ENCODE measurements around the gene OR8B8. TPM values are rescaled to one million over a fixed set of nuclear protein-coding genes. Genes with fewer than 3 reads are reported as not detected.

The OR8B8 gene
- total RNA-seq, 2 experiments from 2014 or later = not detected

DNA sequence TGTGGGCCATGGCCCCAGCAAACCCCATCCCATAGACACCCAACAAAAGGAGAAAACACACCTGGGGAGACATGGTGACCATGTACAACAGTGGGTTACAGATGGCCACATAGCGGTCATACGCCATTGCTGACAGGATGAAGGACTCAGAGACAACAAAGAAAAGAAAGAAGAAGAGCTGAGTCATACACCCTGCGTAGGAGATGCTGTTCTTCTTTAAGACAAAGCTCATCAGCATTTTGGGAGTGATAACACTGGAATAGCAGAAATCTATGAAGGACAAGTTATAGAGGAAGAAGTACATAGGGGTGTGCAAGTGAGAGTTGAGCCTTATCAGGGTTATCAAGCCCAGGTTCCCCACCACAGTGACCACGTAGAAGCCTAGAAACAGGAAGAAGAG lies 4.9 kb downstream of the OR8B8 start:
- DNase-seq (ENCODE audit: low spot score) = no peak
- ChIA-PET CTCF (ENCODE audit: unreplicated experiment) (no interaction called here), POLR2A (interaction anchor here (0.5 to 1.6 kb wide), 3 partner anchors 10 to 296 kb away, joined by 3 to 4 read pairs (median 3); no protein-coding TSS in a partner anchor)
- Histone ChIP-seq H3K9me3 (ENCODE audit: low read length) (no peaks in the 10 kb centered on the region), H3K4me3 (ENCODE audit: low read depth, low read length, poor library complexity, severe bottlenecking) (no peak overlapping the region), H3K4me1 (ENCODE audit: insufficient read depth, low read length, poor library complexity, severe bottlenecking) (no peaks in the 10 kb centered on the region), H4K20me1 (ENCODE audit: insufficient read depth, low read length) (no peaks in the 10 kb centered on the region), H3K36me3 (ENCODE audit: insufficient read depth, low read length) (no peaks in the 10 kb centered on the region), H3K79me2 (ENCODE audit: insufficient read depth, low read depth, low read length) (no peaks in the 10 kb centered on the region), H3K27ac (ENCODE audit: low read depth, low read length, poor library complexity, severe bottlenecking) (no peak overlapping the region), H2AFZ (ENCODE audit: low read length) (no peak overlapping the region), H3K9me2 (ENCODE audit: insufficient read depth, low read length) (no peaks in the 10 kb centered on the region), H3K4me2 (ENCODE audit: low read length) (no peak overlapping the region)
- TF ChIP-seq, protein P1, sequence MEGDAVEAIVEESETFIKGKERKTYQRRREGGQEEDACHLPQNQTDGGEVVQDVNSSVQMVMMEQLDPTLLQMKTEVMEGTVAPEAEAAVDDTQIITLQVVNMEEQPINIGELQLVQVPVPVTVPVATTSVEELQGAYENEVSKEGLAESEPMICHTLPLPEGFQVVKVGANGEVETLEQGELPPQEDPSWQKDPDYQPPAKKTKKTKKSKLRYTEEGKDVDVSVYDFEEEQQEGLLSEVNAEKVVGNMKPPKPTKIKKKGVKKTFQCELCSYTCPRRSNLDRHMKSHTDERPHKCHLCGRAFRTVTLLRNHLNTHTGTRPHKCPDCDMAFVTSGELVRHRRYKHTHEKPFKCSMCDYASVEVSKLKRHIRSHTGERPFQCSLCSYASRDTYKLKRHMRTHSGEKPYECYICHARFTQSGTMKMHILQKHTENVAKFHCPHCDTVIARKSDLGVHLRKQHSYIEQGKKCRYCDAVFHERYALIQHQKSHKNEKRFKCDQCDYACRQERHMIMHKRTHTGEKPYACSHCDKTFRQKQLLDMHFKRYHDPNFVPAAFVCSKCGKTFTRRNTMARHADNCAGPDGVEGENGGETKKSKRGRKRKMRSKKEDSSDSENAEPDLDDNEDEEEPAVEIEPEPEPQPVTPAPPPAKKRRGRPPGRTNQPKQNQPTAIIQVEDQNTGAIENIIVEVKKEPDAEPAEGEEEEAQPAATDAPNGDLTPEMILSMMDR (conservative IDR thresholded peaks at IDR 0.05; ENCODE audit: low read length) = no peak
- no peak for TF ChIP-seq EZH2phosphoT487 (IDR thresholded peaks at IDR 0.05; ENCODE audit: borderline replicate concordance, low read depth, low read length)
- BruUV-seq (replicated peaks) = no TSS peak
- intact Hi-C loops (cut with micrococcal nuclease; ENCODE audit: unreplicated experiment) = no loop called here

- no peak for DNase-seq (ENCODE audit: low spot score)
- Histone ChIP-seq H3K9me2 (ENCODE audit: insufficient read depth, low read length) (no peaks in the 10 kb centered on the region), H3K9me3 (ENCODE audit: low read length) (no peaks in the 10 kb centered on the region), H4K20me1 (ENCODE audit: insufficient read depth, low read length) (no peaks in the 10 kb centered on the region), H3K79me2 (ENCODE audit: insufficient read depth, low read depth, low read length) (no peaks in the 10 kb centered on the region), H3K4me3 (ENCODE audit: low read depth, low read length, poor library complexity, severe bottlenecking) (no peak overlapping the region), H3K4me1 (ENCODE audit: insufficient read depth, low read length, poor library complexity, severe bottlenecking) (no peaks in the 10 kb centered on the region), H3K4me2 (ENCODE audit: low read length) (no peak overlapping the region), H3K36me3 (ENCODE audit: insufficient read depth, low read length) (no peaks in the 10 kb centered on the region), H3K27ac (ENCODE audit: low read depth, low read length, poor library complexity, severe bottlenecking) (no peak overlapping the region), H2AFZ (ENCODE audit: low read length) (no peak overlapping the region)
- no TSS peak for BruUV-seq (replicated peaks)
- ChIA-PET CTCF (ENCODE audit: unreplicated experiment) (no interaction called here), POLR2A (interaction anchor here (0.7 kb wide), 1 partner anchor 87 kb away, joined by 3 read pairs; no protein-coding TSS in a partner anchor)
- intact Hi-C loops (cut with micrococcal nuclease; ENCODE audit: unreplicated experiment) = no loop called here
- no peak for TF ChIP-seq EZH2phosphoT487 (IDR thresholded peaks at IDR 0.05; ENCODE audit: borderline replicate concordance, low read depth, low read length)
- TF ChIP-seq, protein P1 (conservative IDR thresholded peaks at IDR 0.05; ENCODE audit: low read length) = no peak
These were observed 10.8 kb downstream of the OR8B8 start for GRCh38 chr11:124434699-124435098.

DNA sequence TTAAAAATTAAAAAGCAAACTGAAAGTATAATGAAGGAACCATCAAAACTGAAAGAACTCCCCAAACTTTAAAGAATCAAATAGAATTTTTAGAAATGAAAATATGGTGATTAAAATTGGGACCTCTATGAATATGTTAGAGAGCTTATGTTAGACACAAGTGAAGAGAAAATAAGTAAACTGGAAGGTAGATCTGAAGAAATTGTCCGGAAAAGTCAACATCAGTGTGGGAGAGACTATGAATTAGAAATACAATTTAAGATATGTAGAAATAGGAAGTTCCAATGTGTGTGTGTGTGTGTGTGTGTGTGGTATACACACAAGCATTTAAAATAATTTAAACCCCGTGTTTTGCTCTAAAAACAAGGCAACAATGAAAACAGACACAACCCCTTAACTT lies 15.9 kb downstream of the OR8B8 start:
- ChIA-PET CTCF (ENCODE audit: unreplicated experiment) (no interaction called here), POLR2A (interaction anchor here (0.8 kb wide), 1 partner anchor 18 kb away, joined by 3 read pairs; no protein-coding TSS in a partner anchor)
- Histone ChIP-seq H2AFZ (ENCODE audit: low read length) (no peak overlapping the region), H4K20me1 (ENCODE audit: insufficient read depth, low read length) (no peaks in the 10 kb centered on the region), H3K4me3 (ENCODE audit: low read depth, low read length, poor library complexity, severe bottlenecking) (no peak overlapping the region), H3K9me3 (ENCODE audit: low read length) (no peaks in the 10 kb centered on the region), H3K4me2 (ENCODE audit: low read length) (no peak overlapping the region), H3K27ac (ENCODE audit: low read depth, low read length, poor library complexity, severe bottlenecking) (no peak overlapping the region), H3K9me2 (ENCODE audit: insufficient read depth, low read length) (no peaks in the 10 kb centered on the region), H3K79me2 (ENCODE audit: insufficient read depth, low read depth, low read length) (no peaks in the 10 kb centered on the region), H3K4me1 (ENCODE audit: insufficient read depth, low read length, poor library complexity, severe bottlenecking) (no peaks in the 10 kb centered on the region), H3K36me3 (ENCODE audit: insufficient read depth, low read length) (no peaks in the 10 kb centered on the region)
- TF ChIP-seq, protein P1 (conservative IDR thresholded peaks at IDR 0.05; ENCODE audit: low read length) = no peak
- TF ChIP-seq EZH2phosphoT487 (IDR thresholded peaks at IDR 0.05; ENCODE audit: borderline replicate concordance, low read depth, low read length) = no peak
- BruUV-seq (replicated peaks) = no TSS peak
- DNase-seq (ENCODE audit: low spot score) = no peak
- intact Hi-C loops (cut with micrococcal nuclease; ENCODE audit: unreplicated experiment) = no loop called here

Data from OCI-LY7 (cell line).